ENCODE measurements around the gene PSMB5.

Gene PSMB5

GRCh38 chr14:23034498-23035302 lies at the start of gene PSMB5:
TSS of gene PSMB5 (minus strand) at chr14:23034900. CDS start at chr14:23034881, 19 bp downstream.
- peak; percentile 67 to 69 for DNase-seq (ENCODE audit: low read depth in 1 of 2, low spot score in 1 of 2)

DNA sequence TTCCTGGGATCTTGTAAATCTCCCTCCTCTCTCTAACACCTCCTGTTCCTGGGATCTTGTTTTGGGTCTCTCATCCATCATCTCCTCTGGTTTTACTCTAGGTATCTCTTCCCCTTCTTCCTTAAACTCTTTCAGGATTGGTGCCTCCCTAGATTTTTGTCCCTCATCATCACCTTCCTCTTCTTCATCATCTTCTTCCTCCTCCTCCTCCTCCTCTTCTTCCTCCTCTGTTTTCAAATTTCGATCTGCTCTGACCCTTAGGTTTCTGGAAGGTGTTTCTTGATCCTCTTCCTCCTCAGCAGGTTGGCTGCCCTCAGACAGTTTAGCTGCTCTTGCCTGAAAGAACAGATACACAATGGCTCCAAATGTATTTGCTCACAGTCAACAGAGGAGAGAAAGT lies 45.8 kb upstream of the PSMB5 start:
- DNase-seq (ENCODE audit: low read depth in 1 of 2, low spot score in 1 of 2), result no peak

- DNase-seq (ENCODE audit: low read depth in 1 of 2, low spot score in 1 of 2), result no peak
Observed at GRCh38 chr14:23079716-23080115, 45.0 kb upstream of the PSMB5 start.

DNA sequence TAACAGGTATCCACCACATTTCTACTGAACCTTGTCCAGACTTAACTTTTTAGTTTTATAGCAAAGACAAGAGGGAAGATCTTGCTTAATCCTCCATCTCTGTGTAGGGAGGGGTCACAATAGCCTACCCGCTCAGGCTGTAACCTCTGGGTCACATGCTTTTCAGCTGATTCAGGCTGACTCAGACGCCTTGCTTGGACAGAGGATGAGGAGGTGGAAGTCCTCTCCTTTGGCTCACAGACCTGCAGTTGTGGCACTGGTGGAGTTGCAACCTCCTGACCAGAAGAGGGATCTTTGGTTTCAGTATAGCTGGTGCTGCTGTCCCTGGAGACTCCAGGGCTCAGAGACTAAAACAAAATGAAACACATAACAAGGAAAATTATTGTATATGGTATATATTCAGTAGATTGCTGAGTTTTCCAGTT lies 44.0 kb upstream of the PSMB5 start:
- no peak for DNase-seq (ENCODE audit: low read depth in 1 of 2, low spot score in 1 of 2)

GRCh38 chr14:23077962-23078361 lies 43.3 kb upstream of the PSMB5 start:
- no peak for DNase-seq (ENCODE audit: low read depth in 1 of 2, low spot score in 1 of 2)

GRCh38 chr14:23076785-23077408 lies 42.2 kb upstream of the PSMB5 start:
- DNase-seq (ENCODE audit: low read depth in 1 of 2, low spot score in 1 of 2), result no peak

- DNase-seq (ENCODE audit: low read depth in 1 of 2, low spot score in 1 of 2), result no peak
Observed at GRCh38 chr14:23074906-23075305, 40.2 kb upstream of the PSMB5 start.

GRCh38 chr14:23071921-23072539 lies 37.3 kb upstream of the PSMB5 start:
- no peak for DNase-seq (ENCODE audit: low read depth in 1 of 2, low spot score in 1 of 2)

DNA sequence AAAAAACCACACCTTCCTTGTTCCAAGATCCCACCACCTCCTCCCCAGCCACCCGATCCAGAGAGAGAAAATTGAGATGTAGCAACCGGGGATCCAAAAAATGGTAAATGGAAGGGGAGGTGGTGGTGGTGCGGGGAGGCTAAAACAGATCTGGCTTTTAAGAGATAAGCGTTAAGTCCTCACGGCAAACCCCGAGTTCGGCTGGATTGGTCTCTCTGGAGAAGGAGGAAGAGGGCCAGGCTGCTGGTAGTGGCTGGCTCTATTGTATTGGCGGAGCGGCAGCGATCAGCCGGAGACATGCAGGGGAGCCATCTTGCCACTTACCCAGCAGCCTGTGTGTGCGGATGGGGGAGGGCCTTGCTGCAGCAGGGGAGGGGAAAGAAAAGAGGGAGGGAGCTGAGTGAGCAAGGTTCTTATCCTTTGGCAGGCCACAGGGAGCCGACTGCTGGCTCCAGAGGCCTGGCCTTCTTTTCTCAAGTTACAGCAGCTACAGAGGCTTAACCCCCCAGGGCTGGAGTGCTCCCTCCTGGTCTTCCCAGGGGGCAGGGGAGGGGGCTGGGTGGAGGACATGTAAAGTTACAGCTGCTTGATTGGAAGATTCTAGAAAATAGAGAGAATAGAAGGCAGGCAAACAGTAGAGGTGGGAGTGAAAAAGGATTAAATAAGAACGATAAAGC lies 36.7 kb upstream of the PSMB5 start:
- DNase-seq (ENCODE audit: low read depth in 1 of 2, low spot score in 1 of 2), result peak; percentile 51 to 66

DNA sequence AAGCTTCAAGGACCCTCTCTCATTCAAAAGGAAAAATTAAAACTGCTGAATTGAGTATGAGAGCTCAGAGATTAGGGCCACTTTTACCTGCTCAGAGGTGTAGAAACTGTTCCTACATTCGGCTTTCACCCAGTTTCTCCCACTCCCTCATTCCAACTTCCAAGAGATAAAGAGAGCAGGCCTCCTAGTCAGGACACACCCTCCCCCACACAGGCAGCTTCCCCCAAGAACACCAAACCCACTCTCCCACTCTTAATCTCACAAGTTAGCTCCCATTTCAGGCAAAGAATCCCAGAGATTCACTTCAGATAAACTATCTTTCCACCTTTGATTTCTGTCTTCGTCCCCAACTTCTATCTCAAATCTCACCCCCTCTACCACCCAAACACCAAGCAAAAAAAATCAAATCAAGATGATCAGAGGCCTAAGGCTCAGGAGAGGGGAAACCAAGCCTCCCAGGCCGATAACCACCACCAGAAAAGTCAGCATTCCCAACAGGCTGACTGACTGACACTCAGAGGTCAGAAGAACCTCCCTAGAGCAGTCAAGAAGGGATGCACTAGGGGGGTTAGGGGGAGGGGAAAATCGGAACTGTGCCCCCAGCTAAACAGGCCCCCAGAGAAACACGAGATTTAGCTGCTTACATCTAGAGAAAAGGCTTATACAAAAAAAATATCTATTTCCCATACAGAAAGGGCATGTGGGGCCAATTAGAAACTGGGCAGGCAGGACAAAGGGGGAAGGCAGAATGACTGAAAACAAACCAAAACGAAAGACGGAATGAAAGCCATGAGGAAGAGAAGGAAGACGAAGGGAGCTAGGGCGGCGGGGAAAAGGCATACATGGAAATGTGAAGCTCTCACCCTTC lies 35.8 kb upstream of the PSMB5 start:
- DNase-seq (ENCODE audit: low read depth in 1 of 2, low spot score in 1 of 2), result no peak

- DNase-seq (ENCODE audit: low read depth in 1 of 2, low spot score in 1 of 2), result no peak
Observed at GRCh38 chr14:23069413-23069806, 34.7 kb upstream of the PSMB5 start.

GRCh38 chr14:23068789-23069412 lies 34.2 kb upstream of the PSMB5 start:
- peak; percentile 30 to 42 for DNase-seq (ENCODE audit: low read depth in 1 of 2, low spot score in 1 of 2)

GRCh38 chr14:23067847-23068788 lies 33.4 kb upstream of the PSMB5 start:
- no peak for DNase-seq (ENCODE audit: low read depth in 1 of 2, low spot score in 1 of 2)

DNA sequence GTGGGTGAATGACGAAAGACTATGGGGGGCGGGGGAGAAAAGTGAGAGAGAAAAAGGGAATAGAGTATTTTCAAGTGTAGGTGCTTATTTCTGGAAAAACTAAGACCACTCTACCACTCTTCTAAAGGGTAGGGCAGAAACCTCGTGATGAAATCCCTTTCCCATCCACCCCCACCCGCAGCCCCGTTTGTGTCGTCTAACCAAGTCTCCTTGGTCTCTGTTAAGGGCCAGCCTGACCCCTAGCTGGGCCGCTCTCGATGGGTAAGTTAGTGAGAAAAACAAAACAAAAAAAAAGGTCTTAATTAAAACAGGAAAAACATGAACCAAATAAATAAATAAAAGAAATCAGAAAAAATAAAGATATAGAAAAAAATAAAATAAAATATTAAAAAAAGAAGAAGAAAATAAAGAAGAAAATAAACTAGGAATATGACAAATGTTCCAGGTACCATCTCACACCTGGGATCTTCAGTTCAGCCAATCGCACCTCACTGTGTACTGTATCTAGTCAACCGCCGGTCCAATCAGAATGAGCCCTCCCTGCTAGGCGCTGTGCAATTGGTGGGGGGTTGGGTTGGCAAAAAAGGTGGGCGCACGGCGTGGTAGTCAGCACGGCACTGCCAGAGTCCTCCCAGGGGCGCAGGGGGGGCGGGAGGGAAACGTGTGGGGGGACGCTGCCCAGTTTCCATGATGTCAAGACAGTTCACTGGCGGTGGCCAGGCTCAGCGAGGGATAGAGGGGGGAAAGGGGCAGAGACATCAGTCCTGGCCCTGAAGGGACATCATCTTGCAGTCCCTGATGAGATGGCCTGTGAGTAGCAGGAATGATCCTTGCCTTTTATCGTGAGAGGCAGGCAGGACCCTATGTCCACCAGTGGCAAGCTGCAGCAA lies 32.4 kb upstream of the PSMB5 start:
- DNase-seq (ENCODE audit: low read depth in 1 of 2, low spot score in 1 of 2), result no peak

GRCh38 chr14:23066368-23066767 lies 31.7 kb upstream of the PSMB5 start:
- DNase-seq (ENCODE audit: low read depth in 1 of 2, low spot score in 1 of 2), result no peak

DNA sequence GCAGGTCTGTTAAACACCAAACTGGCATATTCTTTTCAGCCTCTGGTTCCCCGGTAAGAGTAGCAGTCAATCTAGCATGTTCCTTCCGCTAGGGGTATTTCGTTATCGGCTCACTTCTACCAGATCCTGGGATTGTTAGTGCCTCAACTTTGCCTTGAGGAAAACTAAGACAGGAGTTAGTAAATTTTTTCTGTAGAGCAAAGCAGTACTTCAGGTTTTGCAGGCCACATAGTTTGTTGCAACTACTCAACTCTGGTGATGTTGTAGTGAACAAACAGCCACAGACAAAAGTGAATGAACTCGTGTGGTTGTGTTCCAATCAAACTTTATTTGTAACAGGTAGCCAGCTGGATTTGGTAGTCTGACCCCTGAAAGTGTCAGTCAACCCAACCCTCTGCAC lies 28.9 kb upstream of the PSMB5 start:
- DNase-seq (ENCODE audit: low read depth in 1 of 2, low spot score in 1 of 2), result no peak

DNA sequence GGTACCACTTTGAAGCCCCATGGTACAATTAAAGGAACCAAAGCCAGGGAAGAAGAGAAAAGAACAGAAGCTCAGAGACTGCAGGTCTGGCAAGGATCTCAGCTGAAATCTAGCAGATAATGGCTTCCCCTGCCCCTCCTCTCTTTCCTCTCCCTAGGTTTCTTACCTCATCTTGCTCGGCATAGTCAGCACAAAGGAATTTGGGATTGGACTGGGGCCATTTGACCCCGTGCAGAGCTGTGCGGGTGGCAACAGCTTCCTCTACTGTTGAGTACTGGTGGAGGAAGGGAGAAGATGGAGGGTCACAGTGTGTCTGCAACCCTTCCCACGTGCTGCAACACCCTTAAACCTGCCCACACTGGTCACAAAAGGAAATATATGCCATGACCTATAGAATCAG lies 27.3 kb upstream of the PSMB5 start:
- no peak for DNase-seq (ENCODE audit: low read depth in 1 of 2, low spot score in 1 of 2)

Measured in stimulated activated CD4-positive, alpha-beta T cell treated with anti-CD3 and anti-CD28 coated beads, Interleukin-15, amount 100 ng/mL, for 1 hour (primary cell).